Brain microvascular endothelial cell (primary cell): ENCODE measurements around the gene EPHA5.
"Not testable (repeated sequence)": the region's sequence is repeated elsewhere in the genome, so short reads cannot be mapped to it uniquely, and the experiment has no call there.

Experiments used
- DNase-seq: peaks from one replicate; pipeline ENCODE4 v3.0.0-alpha.2; 2020
- H3K27ac ChIP-seq: fragments of 250-450 bp; sonication (Bioruptor Pico); 2 replicates; pipeline ENCODE4 v1.5.1; 2020; ENCODE audit warnings: mild to moderate bottlenecking, moderate library complexity
- H3K27me3 ChIP-seq: fragments of 250-450 bp; sonication (Bioruptor Pico); replicated peaks from 2 replicates; pipeline ENCODE4 v1.5.1; 2020; ENCODE audit warnings: mild to moderate bottlenecking
- H3K36me3 ChIP-seq: fragments of 250-450 bp; sonication (Bioruptor Pico); replicated peaks from 2 replicates; pipeline ENCODE4 v1.5.1; 2020; ENCODE audit warnings: mild to moderate bottlenecking
- H3K4me3 ChIP-seq: 2 replicates; pipeline ENCODE4 v1.5.1; 2011; ENCODE audit warnings: low read depth, mild to moderate bottlenecking, control low read depth, low read length, moderate library complexity
- in situ Hi-C: cut with HindIII; loops from 2 replicates; pipeline ENCODE4 v1.10.0; 2017; ENCODE audit warnings: low sequenced_read_pairs, low pct_ligation_motif_present
- TF ChIP-seq, protein P1 (sequence below): IDR thresholded peaks from 2 replicates; pipeline ENCODE4 v1.5.1; 2011; ENCODE audit warnings: low read depth, mild to moderate bottlenecking, moderate library complexity, low read length, control low read depth, inconsistent platforms; ENCODE audit errors: missing control alignments

Gene EPHA5

DNA sequence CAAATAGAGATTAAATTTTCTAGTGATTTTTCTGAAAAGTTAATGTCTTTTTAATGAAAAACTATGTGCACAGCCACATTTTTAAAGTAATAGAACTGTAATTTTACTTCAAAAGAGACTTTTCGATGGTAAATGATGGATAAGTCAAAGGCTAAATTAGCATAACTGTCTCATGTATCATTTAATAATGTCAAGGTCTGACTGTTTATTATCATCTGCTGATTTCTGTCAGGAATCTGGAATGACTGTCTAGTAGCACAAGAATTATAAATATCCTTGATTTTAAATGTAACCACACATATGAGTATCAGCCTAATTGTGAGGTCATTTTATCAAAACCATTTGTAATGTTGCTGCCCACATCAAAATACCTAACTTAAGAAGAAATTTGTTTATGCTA lies 333.8 kb downstream of the EPHA5 start:
- H3K4me3 ChIP-seq, result no peak overlapping the region
- DNase-seq, result no peak
- TF ChIP-seq, protein P1, sequence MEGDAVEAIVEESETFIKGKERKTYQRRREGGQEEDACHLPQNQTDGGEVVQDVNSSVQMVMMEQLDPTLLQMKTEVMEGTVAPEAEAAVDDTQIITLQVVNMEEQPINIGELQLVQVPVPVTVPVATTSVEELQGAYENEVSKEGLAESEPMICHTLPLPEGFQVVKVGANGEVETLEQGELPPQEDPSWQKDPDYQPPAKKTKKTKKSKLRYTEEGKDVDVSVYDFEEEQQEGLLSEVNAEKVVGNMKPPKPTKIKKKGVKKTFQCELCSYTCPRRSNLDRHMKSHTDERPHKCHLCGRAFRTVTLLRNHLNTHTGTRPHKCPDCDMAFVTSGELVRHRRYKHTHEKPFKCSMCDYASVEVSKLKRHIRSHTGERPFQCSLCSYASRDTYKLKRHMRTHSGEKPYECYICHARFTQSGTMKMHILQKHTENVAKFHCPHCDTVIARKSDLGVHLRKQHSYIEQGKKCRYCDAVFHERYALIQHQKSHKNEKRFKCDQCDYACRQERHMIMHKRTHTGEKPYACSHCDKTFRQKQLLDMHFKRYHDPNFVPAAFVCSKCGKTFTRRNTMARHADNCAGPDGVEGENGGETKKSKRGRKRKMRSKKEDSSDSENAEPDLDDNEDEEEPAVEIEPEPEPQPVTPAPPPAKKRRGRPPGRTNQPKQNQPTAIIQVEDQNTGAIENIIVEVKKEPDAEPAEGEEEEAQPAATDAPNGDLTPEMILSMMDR, result no peak
- H3K27me3 ChIP-seq, result no peaks in the 10 kb centered on the region
- no peak overlapping the region for H3K27ac ChIP-seq
- in situ Hi-C loops, result no loop called here
- H3K36me3 ChIP-seq, result no peaks in the 10 kb centered on the region

DNA sequence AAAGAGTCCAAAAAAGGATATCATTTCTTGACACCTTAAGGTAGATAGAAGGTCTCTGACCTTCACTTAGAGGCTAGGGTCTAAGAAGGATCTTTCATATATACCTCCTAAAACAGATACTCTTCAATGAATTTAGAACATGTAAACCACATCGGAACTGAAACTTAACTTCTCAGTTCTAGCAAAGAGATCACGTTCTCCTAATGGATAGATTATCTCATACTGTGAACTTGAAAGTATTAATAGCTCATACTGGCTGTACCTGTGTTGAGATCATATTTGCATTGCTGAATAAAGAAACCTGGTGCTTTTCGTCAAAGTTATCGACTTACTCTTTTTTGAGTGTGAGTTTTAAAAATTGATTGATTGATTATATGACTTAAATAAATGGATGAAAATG lies 353.8 kb downstream of the EPHA5 start:
- H3K36me3 ChIP-seq, result no peaks in the 10 kb centered on the region
- no peak overlapping the region for H3K4me3 ChIP-seq
- no peak overlapping the region for H3K27ac ChIP-seq
- DNase-seq, result no peak
- TF ChIP-seq, protein P1, result no peak
- in situ Hi-C loops, result no loop called here
- H3K27me3 ChIP-seq, result no peaks in the 10 kb centered on the region

DNA sequence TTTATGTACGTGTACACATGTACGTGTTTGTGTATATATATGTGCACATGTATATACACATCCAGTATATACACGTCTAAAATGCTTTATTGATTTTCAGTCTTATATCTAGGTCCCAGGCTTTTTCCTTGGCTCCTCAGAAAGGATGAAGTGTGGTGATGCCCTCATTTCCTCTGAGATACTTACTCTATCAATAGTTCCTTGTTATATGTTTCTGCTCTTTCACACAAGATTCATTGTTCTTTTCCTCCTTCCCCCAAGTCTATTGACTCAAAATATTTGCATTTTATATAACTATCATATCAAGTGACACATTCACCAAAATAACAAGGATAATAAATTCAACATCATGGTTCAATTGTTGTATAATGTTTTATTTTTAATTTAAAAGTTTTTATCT lies 359.2 kb downstream of the EPHA5 start:
- TF ChIP-seq, protein P1, result no peak
- H3K36me3 ChIP-seq, result no peaks in the 10 kb centered on the region
- H3K4me3 ChIP-seq, result no peak overlapping the region
- H3K27ac ChIP-seq, result no peak overlapping the region
- in situ Hi-C loops, result no loop called here
- no peaks in the 10 kb centered on the region for H3K27me3 ChIP-seq
- no peak for DNase-seq

DNA sequence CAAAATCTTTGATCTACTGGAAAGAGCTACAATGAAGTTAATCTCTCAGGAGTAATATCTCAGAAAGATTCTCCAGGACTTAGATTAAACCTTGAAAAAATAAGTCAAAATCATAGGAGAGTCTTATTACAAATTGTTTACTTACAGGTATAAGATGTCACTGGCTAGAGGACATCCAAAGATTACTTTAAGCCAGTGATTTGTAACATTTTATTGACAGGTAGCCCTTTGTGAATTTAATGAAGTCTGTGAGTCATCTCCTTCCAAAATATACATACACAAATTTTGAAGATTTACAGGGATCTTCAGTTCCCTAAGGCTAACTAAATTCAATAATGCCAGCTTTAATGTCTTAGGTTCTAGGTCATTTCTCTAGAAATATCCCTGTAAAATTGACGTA lies 359.7 kb downstream of the EPHA5 start:
- no peak overlapping the region for H3K4me3 ChIP-seq
- no peaks in the 10 kb centered on the region for H3K36me3 ChIP-seq
- in situ Hi-C loops, result no loop called here
- H3K27me3 ChIP-seq, result no peaks in the 10 kb centered on the region
- TF ChIP-seq, protein P1, result no peak
- no peak overlapping the region for H3K27ac ChIP-seq
- no peak for DNase-seq

DNA sequence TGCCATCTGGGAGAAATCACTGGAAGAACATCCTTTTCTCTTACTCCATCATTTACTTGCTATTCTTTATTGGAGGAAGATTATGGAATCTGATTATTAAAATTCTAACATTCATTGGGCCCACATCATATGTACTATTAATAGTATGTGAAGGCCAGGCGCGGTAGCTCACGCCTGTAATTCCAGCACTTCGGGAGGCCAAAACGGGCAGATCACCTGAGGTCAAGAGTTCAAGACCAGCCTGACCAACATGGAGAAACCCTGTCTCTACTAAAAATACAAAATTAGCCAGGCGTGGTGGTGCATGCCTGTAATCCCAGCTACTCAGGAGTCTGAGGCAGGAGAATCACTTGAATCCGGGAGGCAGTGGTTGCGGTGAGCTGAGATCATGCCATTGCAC lies 361.7 kb downstream of the EPHA5 start:
- H3K36me3 ChIP-seq, in situ Hi-C loops, DNase-seq, H3K27me3 ChIP-seq, H3K27ac ChIP-seq, H3K4me3 ChIP-seq: not testable (repeated sequence)

DNA sequence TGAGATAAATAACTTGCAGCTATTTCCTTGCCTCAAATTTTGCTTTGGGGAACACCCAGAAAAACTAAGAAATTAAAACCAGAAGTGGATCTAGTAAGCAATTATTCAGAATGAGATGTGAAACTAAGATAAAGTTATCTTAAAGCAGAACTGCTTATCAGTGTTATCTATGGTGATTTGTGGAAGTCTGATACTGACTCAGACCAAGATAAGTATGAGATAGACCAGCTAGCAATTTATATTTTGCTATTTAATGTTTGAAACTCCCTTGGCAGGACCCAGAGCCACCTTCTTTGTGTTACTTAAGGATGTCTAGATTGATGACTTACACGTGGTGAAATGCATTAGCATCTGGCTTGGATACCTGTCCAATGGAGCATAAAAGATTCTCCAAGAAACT lies 368.1 kb downstream of the EPHA5 start:
- Histone ChIP-seq H3K27ac (no peak overlapping the region), H3K27me3 (no peaks in the 10 kb centered on the region), H3K4me3 (no peak overlapping the region), H3K36me3 (no peaks in the 10 kb centered on the region)
- in situ Hi-C loops, result no loop called here
- TF ChIP-seq, protein P1, result no peak
- peak; percentile 4 for DNase-seq
